ENCODE results near the gene SMKR1.

GRCh38 chr7:129560831-129561230 is 58.5 kb downstream of the SMKR1 start:
- TF ChIP-seq, protein P1, sequence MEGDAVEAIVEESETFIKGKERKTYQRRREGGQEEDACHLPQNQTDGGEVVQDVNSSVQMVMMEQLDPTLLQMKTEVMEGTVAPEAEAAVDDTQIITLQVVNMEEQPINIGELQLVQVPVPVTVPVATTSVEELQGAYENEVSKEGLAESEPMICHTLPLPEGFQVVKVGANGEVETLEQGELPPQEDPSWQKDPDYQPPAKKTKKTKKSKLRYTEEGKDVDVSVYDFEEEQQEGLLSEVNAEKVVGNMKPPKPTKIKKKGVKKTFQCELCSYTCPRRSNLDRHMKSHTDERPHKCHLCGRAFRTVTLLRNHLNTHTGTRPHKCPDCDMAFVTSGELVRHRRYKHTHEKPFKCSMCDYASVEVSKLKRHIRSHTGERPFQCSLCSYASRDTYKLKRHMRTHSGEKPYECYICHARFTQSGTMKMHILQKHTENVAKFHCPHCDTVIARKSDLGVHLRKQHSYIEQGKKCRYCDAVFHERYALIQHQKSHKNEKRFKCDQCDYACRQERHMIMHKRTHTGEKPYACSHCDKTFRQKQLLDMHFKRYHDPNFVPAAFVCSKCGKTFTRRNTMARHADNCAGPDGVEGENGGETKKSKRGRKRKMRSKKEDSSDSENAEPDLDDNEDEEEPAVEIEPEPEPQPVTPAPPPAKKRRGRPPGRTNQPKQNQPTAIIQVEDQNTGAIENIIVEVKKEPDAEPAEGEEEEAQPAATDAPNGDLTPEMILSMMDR (IDR thresholded peaks at IDR 0.05), result no peak
- TF ChIP-seq POLR2A (IDR thresholded peaks at IDR 0.05), result no peak

Measured in body of pancreas (tissue), 4 donors.